Body of pancreas (tissue), 4 donors: Measurements from ENCODE around the gene ZNF440. TPM values are rescaled to one million over a fixed set of nuclear protein-coding genes. Genes with fewer than 3 reads are reported as not detected.
"Not testable (repeated sequence)": the region's sequence is repeated elsewhere in the genome, so short reads cannot be mapped to it uniquely, and the experiment has no call there.

Experiments
- ATAC-seq: fragments of 150-250 bp; one replicate; pipeline ENCODE4 v1.9.1; 2016
- DNase-seq, 4 donors: peaks; one replicate each; pipeline ENCODE4 v3.0.0-alpha.2; 2019
- H3K27ac ChIP-seq, 4 donors: fragments of 200-600 bp; sonication (generic); 1 replicate in 3 of 4; 2 replicates in 1 of 4; pipeline versions ENCODE4 v1.5.1 to v1.6.1; 2016 to 2019; ENCODE audit warnings: mild to moderate bottlenecking in 1 of 4, mixed read lengths in 1 of 4, moderate library complexity in 1 of 4
- H3K27me3 ChIP-seq, 2 donors: fragments of 200-600 bp; sonication (generic); one replicate each; pipeline ENCODE4 v1.6.0; 2016; ENCODE audit warnings: mild to moderate bottlenecking in 1 of 2
- H3K36me3 ChIP-seq, 2 donors: fragments of 200-600 bp; sonication (generic); replicated peaks in 1 of 2; 2 replicates each; pipeline ENCODE4 v1.5.1; 2016; ENCODE audit warnings: low read depth in 2 of 2; ENCODE audit not compliant: insufficient read depth in 1 of 2
- H3K4me1 ChIP-seq: fragments of 200-600 bp; sonication (generic); one replicate; pipeline ENCODE4 v1.6.0; 2016
- H3K4me3 ChIP-seq, 2 donors: fragments of 200-600 bp; sonication (generic); 1 replicate in 1 of 2; 2 replicates in 1 of 2; pipeline ENCODE4 v1.5.1; 2016 to 2019
- H3K9me3 ChIP-seq, 3 donors: fragments of 200-600 bp; sonication (generic); 1 replicate in 2 of 3; 2 replicates in 1 of 3; pipeline ENCODE4 v1.5.1; 2016
- POLR2A ChIP-seq, 3 donors: fragments of 450-650 bp; IDR thresholded peaks; one replicate each; pipeline ENCODE4 v1.6.1; 2016; ENCODE audit warnings: antibody characterized with exemption in 3 of 3, mild to moderate bottlenecking in 2 of 3
- WGBS, 2 donors: methylation state at CpG; one replicate each; pipeline ENCODE4 v1.1.5; 2017; 5-methylcytosine and 5-hydroxymethylcytosine counted together
- intact Hi-C: fragments of 100-400 bp; cut with DNase I; formaldehyde crosslinking; loops from one replicate; pipeline ENCODE4 v1.15.1; 2023
- total RNA-seq, 2 donors: library from RNA; depleted of rRNA; stranded (reverse); fragments of >200 nt; gene quantifications; one replicate each; pipeline ENCODE4 v1.1.0, GENCODE V29; 2016
- TF ChIP-seq, protein P1 (sequence below), 7 experiments: fragments of 450-650 bp in 4 of 7; fragments of 200-600 bp in 3 of 7; sonication (generic) in 3 of 7; IDR thresholded peaks; one replicate each; pipeline ENCODE4 v1.5.1; 2016 to 2019; ENCODE audit warnings: antibody characterized with exemption in 7 of 7

ZNF440 gene
- total RNA-seq = 10 to 100 TPM in 1 of 2 donors, 1 to 10 TPM in 1; 6.0 to 11.9 TPM

- peak; percentile 56 to 94 (median 92) for TF ChIP-seq POLR2A (IDR thresholded peaks at IDR 0.05)
- TF ChIP-seq, protein P1, sequence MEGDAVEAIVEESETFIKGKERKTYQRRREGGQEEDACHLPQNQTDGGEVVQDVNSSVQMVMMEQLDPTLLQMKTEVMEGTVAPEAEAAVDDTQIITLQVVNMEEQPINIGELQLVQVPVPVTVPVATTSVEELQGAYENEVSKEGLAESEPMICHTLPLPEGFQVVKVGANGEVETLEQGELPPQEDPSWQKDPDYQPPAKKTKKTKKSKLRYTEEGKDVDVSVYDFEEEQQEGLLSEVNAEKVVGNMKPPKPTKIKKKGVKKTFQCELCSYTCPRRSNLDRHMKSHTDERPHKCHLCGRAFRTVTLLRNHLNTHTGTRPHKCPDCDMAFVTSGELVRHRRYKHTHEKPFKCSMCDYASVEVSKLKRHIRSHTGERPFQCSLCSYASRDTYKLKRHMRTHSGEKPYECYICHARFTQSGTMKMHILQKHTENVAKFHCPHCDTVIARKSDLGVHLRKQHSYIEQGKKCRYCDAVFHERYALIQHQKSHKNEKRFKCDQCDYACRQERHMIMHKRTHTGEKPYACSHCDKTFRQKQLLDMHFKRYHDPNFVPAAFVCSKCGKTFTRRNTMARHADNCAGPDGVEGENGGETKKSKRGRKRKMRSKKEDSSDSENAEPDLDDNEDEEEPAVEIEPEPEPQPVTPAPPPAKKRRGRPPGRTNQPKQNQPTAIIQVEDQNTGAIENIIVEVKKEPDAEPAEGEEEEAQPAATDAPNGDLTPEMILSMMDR (IDR thresholded peaks at IDR 0.05) = no peak
- intact Hi-C loops = no loop called here
- no peaks in the 10 kb centered on the region for H3K36me3 ChIP-seq
- DNase-seq = peak; percentile 97 to 99 (median 97)
- peak; percentile 100 for ATAC-seq
- H3K4me3 ChIP-seq = peak within 1 kb of the TSS; percentile 80 to 82
- H3K9me3 ChIP-seq = no peaks in the 10 kb centered on the region
- whole genome bisulfite sequencing, 2 donors = 0% methylated on average over 26 to 47 of the region's 55 CpGs
- H3K4me1 ChIP-seq = peaks cover 21% of the 10 kb centered on the region
- no peaks in the 10 kb centered on the region for H3K27me3 ChIP-seq
- peak within 1 kb of the TSS; percentile 84 to 94 (median 90) for H3K27ac ChIP-seq
Observed at GRCh38 chr19:11814029-11814699, at the start of gene ZNF440. ZNF440 (plus strand) TSS chr19:11814273; CDS start chr19:11814448, 175 bp downstream.

DNA sequence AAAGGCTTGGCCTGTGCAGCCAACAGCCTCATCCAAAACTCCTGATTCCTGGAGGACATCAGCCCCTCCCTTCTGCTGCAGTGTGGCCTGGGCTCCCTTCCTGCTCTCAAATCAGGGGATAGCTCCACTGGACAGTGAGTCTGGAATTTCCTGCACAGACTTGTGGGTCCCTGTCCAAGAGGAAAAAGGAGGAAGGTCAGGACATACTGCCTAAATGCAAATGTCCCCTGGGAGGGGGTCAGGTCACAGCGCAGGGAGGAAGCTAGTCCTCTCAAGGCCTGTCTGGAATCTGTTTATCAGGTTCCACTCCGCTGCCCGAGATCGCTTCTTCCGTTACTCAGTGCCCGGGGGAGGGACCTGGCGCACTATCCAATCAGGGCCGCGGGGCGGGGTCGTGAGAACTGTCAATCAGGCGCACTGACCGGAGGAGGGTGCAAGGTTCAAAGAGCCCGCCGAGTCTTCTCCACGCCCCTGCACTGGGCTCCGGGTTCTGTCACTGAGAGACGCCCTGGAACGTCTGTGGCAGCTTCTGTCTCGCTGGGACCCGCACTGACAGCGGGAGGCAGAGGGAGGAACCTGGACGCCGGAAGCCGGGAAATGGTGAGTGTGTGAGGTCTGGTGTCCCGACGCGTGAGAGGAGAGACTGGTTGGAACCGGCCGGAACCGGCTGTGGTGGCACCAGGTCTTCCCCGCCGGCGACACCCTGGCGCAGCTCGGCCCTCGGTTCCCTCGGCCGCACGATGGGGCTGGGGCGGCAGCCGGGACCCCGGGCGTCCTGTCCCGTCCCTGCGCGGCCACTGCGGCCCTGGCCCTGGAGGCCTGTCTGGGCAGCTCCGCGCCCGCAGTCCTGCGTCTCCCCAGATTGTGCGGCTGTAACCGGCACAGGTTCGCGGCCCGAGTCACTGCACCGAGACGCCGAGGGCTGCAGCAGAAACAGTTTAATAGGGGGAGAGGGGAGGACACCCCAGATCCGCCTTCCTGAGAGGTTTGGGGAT, 47.2 kb upstream of the ZNF440 start, which contains the start of gene ZNF441:
Gene ZNF441, plus strand, starts transcription at position 404 of the 995 bp plus-strand sequence. Its CDS starts 194 bp downstream, at position 598.
- Histone ChIP-seq H3K27ac (peak within 1 kb of the TSS; percentile 86 to 97 (median 94)), H3K27me3 (no peaks in the 10 kb centered on the region), H3K9me3 (peaks cover 0 to under 1% (median 0%) of the 10 kb centered on the region in 3 donors), H3K4me3 (peak within 1 kb of the TSS; percentile 62 to 83), H3K4me1 (peaks cover 17% of the 10 kb centered on the region), H3K36me3 (no peaks in the 10 kb centered on the region)
- 0% methylated on average over 13 to 61 of the region's 61 CpGs for whole genome bisulfite sequencing, 2 donors
- DNase-seq (peak; percentile 96 to 99 (median 98)), ATAC-seq (peak; percentile 98)
- TF ChIP-seq, protein P1 (IDR thresholded peaks at IDR 0.05) = no peak
- peak; percentile 39 to 83 (median 77) for TF ChIP-seq POLR2A (IDR thresholded peaks at IDR 0.05)
- intact Hi-C loops = no loop called here

DNA sequence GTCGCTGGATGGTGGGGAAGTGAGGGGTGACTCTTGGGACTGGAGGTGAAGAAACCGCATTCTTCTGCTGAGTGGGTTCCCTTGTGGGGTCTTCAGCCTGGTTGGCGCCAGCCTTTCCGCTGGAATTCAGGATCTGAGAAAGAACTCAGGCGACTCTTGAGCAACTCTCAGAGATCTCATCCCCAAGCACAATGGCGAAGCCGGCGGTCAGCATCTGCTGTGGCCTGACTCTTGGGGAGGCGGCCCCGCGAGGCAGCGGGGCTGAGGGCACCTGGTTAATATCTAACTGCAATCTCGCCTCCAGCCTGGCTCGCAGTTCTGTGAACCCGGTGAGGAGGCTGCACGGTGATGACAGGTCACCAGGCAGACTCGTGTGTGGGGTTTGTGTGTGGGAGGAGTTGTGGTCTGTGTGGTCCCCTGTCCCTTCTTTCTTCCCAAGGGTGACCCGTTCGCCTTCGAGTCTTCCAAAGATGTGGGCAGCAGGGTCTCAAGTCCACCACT, 46.4 kb upstream of the ZNF440 start:
- TF ChIP-seq POLR2A (IDR thresholded peaks at IDR 0.05) = no peak
- TF ChIP-seq, protein P1 (IDR thresholded peaks at IDR 0.05) = no peak
- Histone ChIP-seq H3K9me3 (peaks cover 0 to 5% (median 0%) of the 10 kb centered on the region in 3 donors), H3K4me1 (peaks cover 17% of the 10 kb centered on the region), H3K4me3 (peak overlapping the region; percentile 62 to 83), H3K27me3 (no peaks in the 10 kb centered on the region), H3K27ac (peak overlapping the region; percentile 86 to 97 (median 94)), H3K36me3 (no peaks in the 10 kb centered on the region)
- 1 to 3% methylated on average over 14 to 20 of the region's 20 CpGs for WGBS, 2 donors
- intact Hi-C loops = no loop called here
- ATAC-seq (peak; percentile 47), DNase-seq (peak; percentile 60 to 74 (median 72))

DNA sequence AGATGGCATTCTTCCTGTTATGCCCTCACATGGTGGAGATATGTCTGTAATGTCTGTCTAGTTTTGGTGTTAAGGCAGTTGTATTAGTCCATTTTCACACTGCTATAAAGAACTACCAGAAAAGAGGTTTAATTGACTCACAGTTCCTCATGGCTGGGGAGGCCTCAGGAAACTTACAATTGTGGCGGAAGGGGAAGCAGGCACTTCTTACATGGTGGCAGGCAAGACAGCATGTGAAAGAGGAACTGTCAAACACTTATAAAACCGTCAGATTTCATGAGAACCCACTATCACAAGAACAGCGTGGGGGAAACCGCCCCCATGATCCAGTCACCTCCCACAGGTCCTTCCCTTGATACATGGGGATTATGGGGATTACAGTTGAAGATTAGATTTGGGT, 44.1 kb upstream of the ZNF440 start:
- Histone ChIP-seq H3K4me3 (no peak overlapping the region), H3K9me3 (peaks cover 0 to 5% (median 0%) of the 10 kb centered on the region in 3 donors), H3K4me1 (peaks cover 17% of the 10 kb centered on the region), H3K27ac (no peak overlapping the region), H3K36me3 (no peaks in the 10 kb centered on the region), H3K27me3 (no peaks in the 10 kb centered on the region)
- DNase-seq = no peak
- intact Hi-C loops = no loop called here
- no peak for TF ChIP-seq POLR2A (IDR thresholded peaks at IDR 0.05)
- TF ChIP-seq, protein P1 (IDR thresholded peaks at IDR 0.05) = no peak
- no peak for ATAC-seq
- WGBS, 2 donors = 93 to 97% methylated on average over 4 of the region's 4 CpGs

DNA sequence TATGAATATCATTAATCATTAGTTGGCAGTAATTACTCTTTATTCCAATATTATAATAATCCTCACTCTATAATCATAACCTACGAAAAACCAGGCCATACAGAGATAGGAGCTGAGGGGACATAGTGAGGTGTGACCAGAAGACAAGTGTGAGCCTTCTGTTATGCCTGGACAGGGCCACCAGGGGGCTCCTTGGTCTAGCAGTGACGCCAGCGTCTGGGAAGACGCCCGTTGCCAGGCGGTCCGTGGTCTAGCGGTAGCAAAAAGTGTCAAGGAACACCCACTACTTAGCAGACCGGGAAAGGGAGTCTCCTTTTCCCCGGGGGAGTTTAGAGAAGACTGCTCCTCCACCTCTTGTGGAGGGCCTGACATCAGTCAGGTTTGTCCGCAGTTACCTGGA, 42.6 kb upstream of the ZNF440 start:
- peaks cover 13% of the 10 kb centered on the region for H3K4me1 ChIP-seq
- H3K27ac ChIP-seq, DNase-seq, H3K4me3 ChIP-seq, H3K27me3 ChIP-seq, H3K36me3 ChIP-seq, H3K9me3 ChIP-seq, ATAC-seq, intact Hi-C loops: not testable (repeated sequence)
- WGBS, 2 donors = 74 to 87% methylated on average over 11 of the region's 11 CpGs

- intact Hi-C loops, DNase-seq, H3K4me1 ChIP-seq, H3K27me3 ChIP-seq, ATAC-seq, H3K4me3 ChIP-seq, H3K27ac ChIP-seq: not testable (repeated sequence)
- 97 to 98% methylated on average over 11 of the region's 11 CpGs for WGBS, 2 donors
- Histone ChIP-seq H3K36me3 (peaks cover 35 to 37% of the 10 kb centered on the region in 2 donors), H3K9me3 (peaks cover 0 to 36% (median 0%) of the 10 kb centered on the region in 3 donors)
Observed at GRCh38 chr19:11776669-11777068, 37.4 kb upstream of the ZNF440 start.
